ENCODE data around the gene FER.
"Not testable (repeated sequence)": the region's sequence is repeated elsewhere in the genome, so short reads cannot be mapped to it uniquely, and the experiment has no call there.

Gene FER

DNA sequence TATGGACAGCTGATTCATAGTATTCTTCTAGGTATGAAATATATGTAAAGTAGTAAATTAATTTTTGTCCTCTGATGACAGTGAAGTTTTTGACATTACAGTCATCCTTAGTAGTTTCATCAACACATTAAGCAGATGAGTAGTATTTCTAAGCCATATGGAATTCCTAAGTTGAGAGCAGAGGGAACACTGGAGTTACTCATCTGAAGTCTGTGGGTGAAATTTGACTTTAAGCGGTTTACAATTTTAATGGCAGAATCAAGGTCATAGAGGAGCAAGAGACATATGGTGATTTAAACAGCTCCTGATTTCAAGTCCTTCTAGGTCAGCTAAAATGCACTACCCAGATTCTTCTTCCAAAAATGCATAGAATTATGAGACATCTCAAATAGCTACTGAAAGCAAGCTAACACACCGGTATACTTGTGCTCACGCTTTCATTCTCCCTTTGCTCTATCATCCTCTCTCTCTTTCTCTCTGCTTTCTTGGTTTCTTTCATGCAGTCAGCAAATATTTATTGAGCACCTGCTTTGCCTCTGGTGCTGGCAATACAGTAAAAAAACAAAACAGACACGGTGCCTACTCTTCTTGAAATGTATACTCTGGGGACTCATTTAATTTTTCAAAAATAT, 235.9 kb downstream of the FER start:
- DNase-seq: no peak

DNA sequence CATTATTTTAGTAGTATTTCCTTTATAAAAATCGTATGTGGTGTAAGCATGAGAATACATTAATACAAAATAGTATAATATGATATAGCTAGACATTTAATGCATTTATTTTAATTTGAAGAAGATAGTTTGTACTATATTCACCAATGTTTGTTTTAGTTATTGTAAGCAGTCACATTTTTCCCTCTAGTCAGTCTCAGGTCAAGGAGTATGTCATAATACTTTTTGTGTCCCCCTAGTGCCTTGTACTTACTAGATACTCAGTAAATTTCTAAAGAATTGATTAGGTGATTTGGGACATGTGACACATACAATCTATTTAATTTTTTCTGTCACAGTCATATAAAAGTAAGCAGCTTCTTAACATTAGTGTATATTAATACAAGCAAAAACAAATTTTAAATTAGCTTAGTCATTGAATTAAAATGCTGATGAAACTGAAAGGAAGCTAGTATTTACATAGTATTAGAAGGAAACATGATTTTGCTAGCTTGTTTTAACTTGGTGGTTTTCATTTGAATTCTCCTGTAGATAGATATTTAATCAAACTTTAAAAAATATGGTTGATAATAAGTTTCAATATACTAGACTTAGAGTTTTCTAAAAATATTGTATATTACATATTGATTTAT, 242.2 kb downstream of the FER start:
- no peak for DNase-seq

GRCh38 chr5:108992396-108993085, 244.8 kb downstream of the FER start:
- DNase-seq: not testable (repeated sequence)

- DNase-seq: not testable (repeated sequence)
Measured at GRCh38 chr5:108993440-108993839, 245.7 kb downstream of the FER start.

- DNase-seq: no peak
Measured at GRCh38 chr5:108997720-108998119, 250.0 kb downstream of the FER start.

DNA sequence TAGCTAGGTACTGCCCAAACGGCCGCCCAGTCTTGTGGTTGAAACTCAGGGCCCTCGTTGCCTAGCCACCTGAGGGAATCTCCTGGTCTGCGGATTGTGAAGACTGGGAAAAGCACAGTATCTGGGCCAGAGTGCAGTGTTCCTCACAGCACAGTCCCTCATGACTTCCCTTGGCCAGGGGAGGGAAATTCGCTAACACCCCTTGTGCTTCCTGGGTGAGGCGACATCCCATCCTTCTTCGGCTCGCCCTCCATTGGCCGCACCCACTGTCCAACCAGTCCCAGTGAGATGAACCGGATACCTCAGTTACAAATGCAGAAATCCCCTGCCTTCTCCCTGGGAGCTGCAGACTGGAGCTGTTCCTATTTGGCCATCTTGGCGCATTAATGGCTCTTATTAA, 250.5 kb downstream of the FER start:
- no peak for DNase-seq

DNA sequence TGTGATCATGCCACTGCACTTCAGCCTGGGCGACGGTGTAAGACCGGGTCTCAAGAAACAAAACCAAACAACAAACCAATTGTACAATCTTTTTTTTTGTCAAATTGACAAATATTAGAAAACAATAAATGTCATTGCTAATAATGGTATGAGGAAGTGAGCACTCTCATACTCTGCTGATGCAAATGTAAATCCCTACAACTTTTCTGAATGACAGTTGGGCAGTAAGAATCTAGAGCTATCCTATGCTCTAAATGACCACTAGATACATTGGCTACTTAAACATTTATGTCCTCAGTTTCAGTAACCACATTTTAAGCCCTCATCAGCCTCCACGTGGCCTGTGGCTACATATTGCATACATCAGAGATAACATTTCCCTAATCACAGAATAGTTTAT, 256.2 kb downstream of the FER start:
- no peak for DNase-seq

DNA sequence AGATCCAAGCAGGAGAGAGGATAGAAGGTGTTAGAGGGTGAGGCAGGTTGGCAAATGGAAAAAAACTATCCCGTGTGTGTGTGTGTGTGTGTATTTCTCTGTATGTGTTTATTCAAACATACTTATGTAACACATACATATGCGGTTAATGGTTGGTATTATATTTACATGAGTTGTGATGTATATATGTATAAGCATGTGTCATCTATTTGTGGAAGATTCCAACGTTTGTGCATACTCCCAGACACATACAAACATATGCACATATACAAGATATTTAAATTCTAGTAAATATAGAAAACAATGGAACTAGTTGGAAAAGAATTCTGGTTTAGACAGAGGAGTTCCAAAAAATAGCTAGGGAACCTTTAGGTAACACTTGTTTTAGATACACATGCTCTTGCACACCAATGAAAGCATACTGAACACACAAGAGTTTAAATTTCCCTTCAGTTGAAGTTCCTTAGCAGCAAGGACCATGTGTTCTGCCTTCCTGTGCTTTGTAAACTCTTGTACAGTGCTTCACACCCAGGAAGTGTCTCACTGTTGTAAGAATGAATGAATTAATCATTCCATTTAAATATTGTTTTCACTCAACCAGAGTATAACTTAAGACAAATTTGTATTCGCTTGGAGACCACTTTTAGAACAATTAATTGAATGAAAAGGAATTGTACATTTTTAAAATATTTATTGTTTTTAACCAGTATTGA, 257.8 kb downstream of the FER start:
- no peak for DNase-seq

DNA sequence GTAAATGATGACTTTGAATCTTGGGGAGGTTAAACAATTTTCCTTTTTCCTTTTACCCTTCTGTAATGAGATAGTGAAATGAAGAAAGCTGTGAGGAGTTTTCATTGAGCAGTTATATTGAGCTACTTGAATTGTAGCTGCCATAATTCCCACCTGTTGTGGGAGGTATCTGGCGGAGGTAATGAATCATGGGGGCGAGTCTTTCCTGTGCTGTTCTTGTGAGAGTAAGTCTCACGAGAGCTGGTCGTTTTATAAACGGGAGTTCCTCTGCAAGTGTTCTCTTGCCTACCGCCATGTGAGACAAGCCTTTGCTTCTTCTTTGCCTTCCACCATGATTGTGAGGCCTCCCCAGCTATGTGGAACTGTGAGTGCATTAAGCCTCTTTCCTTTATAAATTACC, 258.4 kb downstream of the FER start:
- DNase-seq: no peak

DNA sequence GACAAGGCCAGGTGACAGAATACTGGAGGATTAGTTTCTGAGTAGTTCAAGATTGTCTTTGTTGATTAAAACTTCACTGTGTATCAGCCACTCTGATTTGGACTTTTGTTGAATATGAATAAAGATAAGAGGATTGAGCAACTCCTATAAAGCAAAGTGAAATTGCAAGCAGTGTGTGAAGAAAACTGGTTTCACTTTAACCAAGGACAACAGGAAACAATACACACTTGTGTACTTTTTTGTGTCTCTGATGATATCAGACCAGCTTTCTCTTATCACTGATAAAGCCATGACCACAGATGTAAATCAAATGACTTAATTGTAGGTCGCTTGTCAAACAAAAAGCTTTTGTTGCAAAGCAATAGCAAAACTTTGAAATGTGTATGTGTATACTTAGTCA, 268.6 kb downstream of the FER start:
- DNase-seq: no peak

DNA sequence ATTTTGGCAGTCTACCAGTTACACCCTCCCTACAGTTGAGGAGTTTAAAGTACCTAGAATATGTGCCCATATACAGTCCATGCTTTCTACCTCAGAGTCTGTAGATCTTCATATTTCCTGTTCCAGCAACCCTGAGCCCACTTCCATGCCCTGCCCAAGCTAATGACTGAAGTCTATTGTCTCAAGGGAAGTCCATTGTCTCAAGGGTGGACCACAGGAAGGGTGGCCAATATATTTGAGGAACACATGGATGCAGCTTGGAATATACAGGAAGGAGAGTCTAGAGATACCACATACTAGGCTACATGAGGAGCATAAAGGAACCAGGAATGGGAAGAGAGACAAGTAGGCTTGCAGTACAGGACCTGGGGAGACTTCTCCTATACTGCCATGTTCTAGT, 274.4 kb downstream of the FER start:
- no peak for DNase-seq

DNA sequence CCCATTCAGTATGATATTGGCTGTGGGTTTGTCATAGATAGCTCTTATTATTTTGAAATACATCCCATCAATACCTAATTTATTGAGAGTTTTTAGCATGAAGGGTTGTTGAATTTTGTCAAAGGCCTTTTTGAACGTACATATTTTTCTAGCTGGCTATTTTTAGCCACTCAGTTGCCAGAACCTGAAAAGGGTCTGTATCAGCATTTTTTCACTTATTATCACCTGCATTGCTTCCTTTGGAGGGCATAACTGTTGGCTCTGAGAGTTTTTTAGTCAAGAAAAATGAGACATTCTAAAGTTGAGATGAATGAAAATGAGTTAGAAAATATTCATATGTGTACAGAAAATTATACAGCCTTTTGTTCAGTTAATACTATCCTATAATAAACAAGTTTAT, 278.0 kb downstream of the FER start:
- not testable (repeated sequence) for DNase-seq

GRCh38 chr5:109027983-109028607, 280.4 kb downstream of the FER start:
- DNase-seq: no peak

DNA sequence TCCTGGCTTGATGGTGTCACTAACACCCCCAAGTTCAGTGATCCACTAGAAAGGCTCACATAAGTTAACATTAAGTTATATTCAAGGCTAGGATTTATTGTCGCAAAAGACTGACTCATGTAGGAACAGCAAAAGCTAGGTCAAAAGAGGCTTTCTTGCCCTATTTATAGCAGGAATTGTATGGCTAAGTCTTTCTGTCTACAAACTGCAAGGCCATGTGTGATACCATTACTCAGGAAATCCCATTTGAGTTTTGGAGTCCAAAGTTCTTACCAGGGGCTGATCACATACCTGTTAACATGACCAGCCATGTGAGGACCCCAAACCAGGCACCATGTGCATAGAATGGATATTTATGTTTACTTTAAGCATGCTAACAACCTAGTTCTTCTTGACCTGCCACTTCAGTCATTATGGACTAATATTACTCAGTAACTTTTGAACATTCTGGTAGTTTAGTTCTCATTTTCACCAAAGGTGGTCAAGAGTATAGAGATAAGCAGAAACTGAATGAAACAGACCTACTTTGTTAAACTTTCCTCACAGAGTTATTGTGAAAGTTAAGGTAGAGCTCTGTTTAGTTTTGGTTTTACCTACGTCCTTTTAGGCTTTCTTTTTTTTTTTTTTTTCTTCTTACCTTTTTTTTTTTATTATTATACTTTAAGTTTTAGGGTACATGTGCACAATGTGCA, 281.1 kb downstream of the FER start:
- no peak for DNase-seq

- DNase-seq: no peak
Measured at GRCh38 chr5:109029847-109030246, 282.1 kb downstream of the FER start.

DNA sequence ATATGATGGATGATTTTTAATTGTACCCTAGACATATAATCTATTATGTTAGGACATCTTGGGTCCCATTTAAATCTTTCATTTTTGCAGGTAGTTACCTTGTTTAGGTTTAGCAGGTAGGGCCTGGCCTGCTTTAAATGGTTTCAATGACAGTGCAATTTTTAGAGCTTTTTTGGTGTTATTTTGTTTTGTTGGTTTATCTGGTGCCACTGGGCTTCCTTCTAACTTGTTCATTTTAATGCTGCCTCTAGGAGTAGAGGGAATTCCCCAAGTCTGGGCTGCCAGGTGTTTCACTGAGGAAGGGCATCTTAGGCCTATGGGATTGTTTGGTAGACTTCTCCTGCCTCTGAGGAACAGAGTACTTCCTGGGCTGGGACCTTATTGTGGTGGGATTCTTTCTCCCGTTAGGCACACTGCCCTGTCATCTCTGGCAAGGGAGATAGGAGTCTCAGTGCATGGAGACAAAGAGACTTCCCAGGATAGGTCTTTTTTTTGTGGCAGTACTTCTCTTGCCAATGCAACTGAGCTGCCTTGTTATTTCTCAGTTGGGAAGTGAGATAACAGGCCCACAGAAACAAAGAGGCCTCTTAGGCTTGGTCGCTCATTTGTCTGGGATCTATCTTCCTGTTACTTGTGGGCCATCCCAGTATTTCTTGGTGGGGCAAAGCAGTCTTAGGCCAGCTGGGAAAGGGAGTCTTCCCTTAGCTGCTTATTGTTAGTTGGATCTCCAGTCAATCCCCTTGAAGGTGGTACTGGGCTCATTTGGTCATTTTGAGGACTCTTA, 282.9 kb downstream of the FER start:
- DNase-seq: no peak

DNA sequence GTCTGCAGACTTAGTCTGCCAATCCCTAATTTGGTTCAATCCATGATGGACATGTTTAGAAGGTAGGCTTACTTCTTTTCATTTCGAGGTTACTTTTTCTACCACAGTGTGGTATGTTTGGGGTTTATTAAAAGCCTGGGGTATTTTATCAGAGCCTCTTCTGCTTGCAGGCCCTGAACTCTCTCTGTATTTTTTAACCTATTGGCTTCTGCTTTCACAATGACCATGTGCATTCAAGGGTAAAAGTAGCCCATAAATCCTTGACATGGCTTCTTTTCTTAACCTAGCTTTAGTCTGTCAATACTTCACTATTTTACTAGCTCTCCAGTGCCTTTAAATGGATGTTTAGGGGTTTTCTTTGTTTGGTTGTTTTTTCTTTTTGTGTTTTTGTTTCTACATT, 286.6 kb downstream of the FER start:
- no peak for DNase-seq

DNA sequence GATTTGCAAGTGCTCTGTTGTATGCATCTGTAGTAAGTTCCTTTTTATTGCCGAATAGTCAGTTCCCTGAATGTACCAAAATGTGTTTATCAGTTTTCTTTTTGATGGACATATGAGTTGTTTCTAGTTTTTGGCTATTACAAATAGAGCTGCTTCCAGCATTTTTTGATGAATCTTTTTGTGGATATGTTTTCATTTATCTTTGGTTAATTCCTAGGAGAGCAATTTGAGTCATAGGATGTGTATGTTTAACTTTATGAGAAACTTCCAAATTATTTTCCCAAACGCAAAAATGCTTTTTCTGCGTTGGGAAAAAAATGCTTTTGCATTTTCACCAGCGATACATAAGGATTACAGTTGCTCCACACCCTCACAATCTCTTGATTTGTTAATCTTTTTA, 287.7 kb downstream of the FER start:
- DNase-seq: no peak

DNA sequence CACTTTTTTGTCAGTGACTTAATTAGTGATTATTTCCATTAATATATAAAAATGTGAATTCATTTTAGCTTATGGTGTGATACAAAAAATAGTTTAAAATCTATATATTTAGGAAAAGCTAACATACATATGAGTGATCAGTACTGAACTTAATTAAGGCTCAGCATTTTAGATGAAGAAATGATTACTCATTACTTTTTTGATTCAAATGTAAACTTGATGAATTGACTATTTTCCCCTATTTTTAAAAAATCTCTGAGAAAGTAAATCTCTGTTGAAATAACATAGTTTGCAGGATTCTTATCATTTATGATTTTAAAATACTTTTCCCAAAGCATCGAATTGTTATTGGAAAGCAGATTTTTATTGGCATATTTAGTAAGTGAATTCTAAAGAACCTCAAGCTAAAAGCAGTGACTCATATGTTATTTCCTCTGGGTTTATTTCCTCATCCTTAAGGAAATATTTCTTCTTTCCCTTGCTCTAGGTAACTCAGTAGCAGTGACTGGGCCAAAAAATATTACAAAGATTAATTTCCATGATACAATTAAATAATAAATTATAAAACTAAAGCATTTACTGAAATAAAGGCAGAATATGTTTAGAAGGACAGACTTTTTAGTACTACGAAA, 290.6 kb downstream of the FER start:
- no peak for DNase-seq

DNA sequence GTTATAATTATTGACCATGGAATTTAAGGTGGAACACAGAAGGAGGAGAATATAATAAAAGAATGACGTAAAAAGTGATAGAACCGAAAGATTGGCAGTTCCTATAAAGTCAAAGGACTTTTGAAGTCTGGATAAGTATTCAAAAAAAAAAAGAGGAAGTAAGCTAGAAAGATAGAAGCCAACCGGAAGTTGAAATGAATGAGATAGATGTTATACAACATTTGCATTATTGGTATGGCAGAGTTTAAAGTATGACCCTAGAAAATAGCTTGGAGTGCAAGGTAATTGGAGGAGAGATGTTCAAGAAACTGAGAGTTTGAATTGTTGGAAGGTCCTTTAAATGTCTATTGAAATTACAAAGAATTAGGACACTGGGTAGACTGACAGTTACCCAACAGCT, 293.6 kb downstream of the FER start:
- no peak for DNase-seq

- DNase-seq: no peak
Measured at GRCh38 chr5:109045710-109046109, 298.0 kb downstream of the FER start.
